Natural killer cell (primary cell): Measurements from ENCODE around the gene LAMTOR5. TPM values are rescaled to one million over a fixed set of nuclear protein-coding genes. Genes with fewer than 3 reads are reported as not detected.

Experiments used
- ATAC-seq, 3 donors: fragments of 150-1000 bp in 2 of 3; fragments of 200-7000 bp in 1 of 3; cut with Tn5 transposase; 1 replicate in 1 of 3; 2 replicates in 2 of 3; pipeline ENCODE4 v1.10.0; 2021; ENCODE audit warnings: mild to moderate bottlenecking in 2 of 3, moderate library complexity in 2 of 3
- DNase-seq, 2 donors: peaks; one replicate each; pipeline versions ENCODE4 v3.0.0 to v3.0.0-alpha.2; 2013 to 2021; ENCODE audit warnings: mixed read lengths in 1 of 2
- H3K27ac ChIP-seq: one replicate; pipeline ENCODE4 v1.5.1; 2013; ENCODE audit warnings: mild to moderate bottlenecking, low read length
- H3K27me3 ChIP-seq: one replicate; pipeline ENCODE4 v1.6.1; 2013; ENCODE audit warnings: low read length; ENCODE audit not compliant: control insufficient read depth, insufficient read depth
- H3K36me3 ChIP-seq: one replicate; pipeline ENCODE4 v1.6.1; 2013; ENCODE audit warnings: low read length; ENCODE audit not compliant: control insufficient read depth, insufficient read depth
- H3K4me1 ChIP-seq: one replicate; pipeline ENCODE4 v1.6.1; 2013; ENCODE audit warnings: low read length; ENCODE audit not compliant: control insufficient read depth, insufficient read depth
- H3K4me3 ChIP-seq: one replicate; pipeline ENCODE4 v1.5.1; 2013; ENCODE audit warnings: low read length
- H3K9me3 ChIP-seq: one replicate; pipeline ENCODE4 v1.6.1; 2013; ENCODE audit warnings: low read length; ENCODE audit not compliant: control insufficient read depth, insufficient read depth
- H3K27ac Mint-ChIP-seq, 2 donors: one replicate each; pipeline ENCODE4 v1.8.0; 2022; ENCODE audit warnings: mild to moderate bottlenecking in 2 of 2, mixed read lengths in 2 of 2, moderate library complexity in 1 of 2
- H3K27me3 Mint-ChIP-seq, 2 donors: one replicate each; pipeline ENCODE4 v1.8.0; 2022; ENCODE audit warnings: low read depth in 2 of 2, mixed read lengths in 2 of 2
- H3K36me3 Mint-ChIP-seq: one replicate; pipeline ENCODE4 v1.8.0; 2022; ENCODE audit warnings: mixed read lengths
- H3K4me1 Mint-ChIP-seq, 2 donors: one replicate each; pipeline ENCODE4 v1.8.0; 2022; ENCODE audit warnings: mixed read lengths in 2 of 2
- H3K4me3 Mint-ChIP-seq: one replicate; pipeline ENCODE4 v1.8.0; 2022; ENCODE audit warnings: mild to moderate bottlenecking, moderate library complexity, mixed read lengths
- H3K9me3 Mint-ChIP-seq, 2 donors: one replicate each; pipeline ENCODE4 v1.8.0; 2022; ENCODE audit warnings: mixed read lengths in 2 of 2
- WGBS: methylation state at CpG from one replicate; pipeline ENCODE4 v1.1.7; 2013; ENCODE audit warnings: missing lambda C conversion rate; ENCODE audit not compliant: insufficient coverage; 5-methylcytosine and 5-hydroxymethylcytosine counted together
- intact Hi-C: fragments of 100-400 bp; cut with micrococcal nuclease; formaldehyde crosslinking; loops from one replicate; pipeline ENCODE4 v1.14.2; 2022
- total RNA-seq, 4 donors: library from RNA; stranded (reverse); fragments of 120-200 nt in 1 of 4; gene quantifications; one replicate each; pipeline versions ENCODE4 v1.2.3 to v1.2.4, GENCODE V29; 2013 to 2022
- TF ChIP-seq, protein P1 (sequence below): fragments of 200-600 bp; IDR thresholded peaks from one replicate; pipeline ENCODE4 v1.8.0; 2022; ENCODE audit warnings: antibody characterized with exemption

LAMTOR5 gene
- total RNA-seq, 3 donors from 2014 or later (not counting 1 experiment from before 2014, with no cell fraction given): 86.1 to 102 (median 90.4) TPM

DNA sequence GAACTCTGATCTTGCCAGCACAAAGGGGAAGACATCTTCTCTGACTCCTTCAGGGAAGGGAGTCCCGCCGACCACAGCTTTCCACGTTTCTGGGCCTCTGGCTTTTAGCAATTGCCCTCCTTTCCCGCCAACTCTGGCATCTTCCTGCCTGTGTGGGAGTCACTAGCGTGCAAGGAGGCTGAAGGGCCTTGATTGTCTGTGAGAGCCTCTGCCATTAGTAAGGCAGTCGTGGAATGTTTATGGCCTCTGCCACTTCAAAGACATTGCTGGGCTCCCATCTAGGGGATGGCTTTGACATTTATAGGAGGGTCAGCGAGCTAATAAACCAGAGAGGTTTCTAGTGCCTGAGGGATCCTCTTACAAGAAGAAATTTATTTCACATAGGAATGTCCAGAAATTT, 29.1 kb upstream of the LAMTOR5 start:
- no peak for ATAC-seq

DNA sequence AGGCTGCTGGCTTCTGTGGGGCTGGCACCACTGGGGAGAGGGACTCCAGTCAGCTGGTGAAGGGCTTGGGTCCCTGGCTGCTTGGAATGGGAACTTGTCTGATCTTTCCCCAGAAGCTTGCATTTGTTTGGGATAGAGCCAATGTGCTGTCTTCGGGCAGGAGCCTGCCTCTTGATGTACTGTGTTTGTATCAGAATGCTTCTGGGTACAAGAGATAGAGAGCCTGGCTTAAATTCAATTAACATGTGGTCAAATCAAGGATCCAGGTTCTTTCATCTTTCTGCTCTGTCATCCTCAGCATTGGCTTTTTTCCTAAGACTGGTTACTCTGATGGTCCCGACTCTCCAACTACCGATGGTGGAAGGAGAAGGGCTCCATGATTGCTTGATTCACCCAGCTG, 27.5 kb upstream of the LAMTOR5 start:
- 52% methylated on average over 3 of the region's 3 CpGs for WGBS
- intact Hi-C loops: no loop called here

More for the DNA sequence above, 29.1 kb upstream of the LAMTOR5 start:
- H3K9me3 ChIP-seq: no peaks in the 10 kb centered on the region
- intact Hi-C loops: no loop called here
- Mint-ChIP-seq H3K27ac (no peak overlapping the region), H3K36me3 (no peaks in the 10 kb centered on the region), H3K9me3 (no peaks in the 10 kb centered on the region), H3K27me3 (peaks cover 6 to 8% of the 10 kb centered on the region in 2 donors), H3K4me3 (no peak overlapping the region), H3K4me1 (no peaks in the 10 kb centered on the region)
- WGBS: 85% methylated on average over 7 of the region's 7 CpGs
- no peak overlapping the region for H3K4me3 ChIP-seq
- no peaks in the 10 kb centered on the region for H3K27me3 ChIP-seq
- H3K27ac ChIP-seq: no peak overlapping the region
- H3K4me1 ChIP-seq: no peaks in the 10 kb centered on the region
- DNase-seq: no peak
- TF ChIP-seq, protein P1, sequence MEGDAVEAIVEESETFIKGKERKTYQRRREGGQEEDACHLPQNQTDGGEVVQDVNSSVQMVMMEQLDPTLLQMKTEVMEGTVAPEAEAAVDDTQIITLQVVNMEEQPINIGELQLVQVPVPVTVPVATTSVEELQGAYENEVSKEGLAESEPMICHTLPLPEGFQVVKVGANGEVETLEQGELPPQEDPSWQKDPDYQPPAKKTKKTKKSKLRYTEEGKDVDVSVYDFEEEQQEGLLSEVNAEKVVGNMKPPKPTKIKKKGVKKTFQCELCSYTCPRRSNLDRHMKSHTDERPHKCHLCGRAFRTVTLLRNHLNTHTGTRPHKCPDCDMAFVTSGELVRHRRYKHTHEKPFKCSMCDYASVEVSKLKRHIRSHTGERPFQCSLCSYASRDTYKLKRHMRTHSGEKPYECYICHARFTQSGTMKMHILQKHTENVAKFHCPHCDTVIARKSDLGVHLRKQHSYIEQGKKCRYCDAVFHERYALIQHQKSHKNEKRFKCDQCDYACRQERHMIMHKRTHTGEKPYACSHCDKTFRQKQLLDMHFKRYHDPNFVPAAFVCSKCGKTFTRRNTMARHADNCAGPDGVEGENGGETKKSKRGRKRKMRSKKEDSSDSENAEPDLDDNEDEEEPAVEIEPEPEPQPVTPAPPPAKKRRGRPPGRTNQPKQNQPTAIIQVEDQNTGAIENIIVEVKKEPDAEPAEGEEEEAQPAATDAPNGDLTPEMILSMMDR: no peak
- H3K36me3 ChIP-seq: no peaks in the 10 kb centered on the region

DNA sequence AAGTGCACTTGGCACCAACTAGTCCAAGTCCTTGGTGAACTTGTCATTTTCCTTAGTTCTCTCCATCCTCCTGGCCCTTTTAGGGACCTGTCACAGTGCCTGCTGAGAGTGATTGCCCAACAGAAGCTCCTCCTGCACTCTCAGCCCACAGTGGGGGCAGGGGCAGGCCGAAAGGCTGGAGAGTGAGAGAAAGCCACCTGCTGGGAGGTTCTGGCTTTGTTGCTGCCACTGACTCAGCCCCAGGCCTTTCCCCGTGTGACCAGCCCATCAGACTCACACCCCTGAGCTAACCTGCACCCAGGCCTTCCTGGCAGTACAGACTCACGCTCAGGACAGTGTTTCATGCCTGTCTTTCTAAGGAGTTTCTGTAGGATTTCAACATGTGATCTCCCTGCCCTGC, 26.3 kb upstream of the LAMTOR5 start:
- Histone ChIP-seq H3K4me1 (no peaks in the 10 kb centered on the region), H3K4me3 (no peak overlapping the region), H3K9me3 (no peaks in the 10 kb centered on the region), H3K27me3 (no peaks in the 10 kb centered on the region), H3K27ac (no peak overlapping the region), H3K36me3 (no peaks in the 10 kb centered on the region)
- H3K4me3 Mint-ChIP-seq: no peak overlapping the region
- TF ChIP-seq, protein P1: no peak
- WGBS: 51% methylated on average over 3 of the region's 3 CpGs
- intact Hi-C loops: no loop called here
- no peaks in the 10 kb centered on the region for H3K36me3 Mint-ChIP-seq
- H3K27ac Mint-ChIP-seq: no peak overlapping the region
- ATAC-seq (peak in 1 of 3 donors; percentile 29), DNase-seq (no peak)
- peaks cover 13 to 14% of the 10 kb centered on the region in 2 donors for H3K27me3 Mint-ChIP-seq
- peaks cover 0 to 3% of the 10 kb centered on the region in 2 donors for H3K4me1 Mint-ChIP-seq
- H3K9me3 Mint-ChIP-seq: no peaks in the 10 kb centered on the region

More for the DNA sequence above, 27.5 kb upstream of the LAMTOR5 start:
- no peaks in the 10 kb centered on the region for H3K27me3 ChIP-seq
- TF ChIP-seq, protein P1: no peak
- H3K27ac ChIP-seq: no peak overlapping the region
- H3K4me1 Mint-ChIP-seq: peaks cover 0 to 3% of the 10 kb centered on the region in 2 donors
- no peaks in the 10 kb centered on the region for H3K9me3 Mint-ChIP-seq
- H3K27me3 Mint-ChIP-seq: peaks cover 13 to 14% of the 10 kb centered on the region in 2 donors
- DNase-seq: no peak
- no peak overlapping the region for H3K4me3 Mint-ChIP-seq
- H3K9me3 ChIP-seq: no peaks in the 10 kb centered on the region
- ATAC-seq: no peak
- no peaks in the 10 kb centered on the region for H3K4me1 ChIP-seq
- no peak overlapping the region for H3K4me3 ChIP-seq
- no peaks in the 10 kb centered on the region for H3K36me3 Mint-ChIP-seq
- H3K36me3 ChIP-seq: no peaks in the 10 kb centered on the region
- H3K27ac Mint-ChIP-seq: no peak overlapping the region

DNA sequence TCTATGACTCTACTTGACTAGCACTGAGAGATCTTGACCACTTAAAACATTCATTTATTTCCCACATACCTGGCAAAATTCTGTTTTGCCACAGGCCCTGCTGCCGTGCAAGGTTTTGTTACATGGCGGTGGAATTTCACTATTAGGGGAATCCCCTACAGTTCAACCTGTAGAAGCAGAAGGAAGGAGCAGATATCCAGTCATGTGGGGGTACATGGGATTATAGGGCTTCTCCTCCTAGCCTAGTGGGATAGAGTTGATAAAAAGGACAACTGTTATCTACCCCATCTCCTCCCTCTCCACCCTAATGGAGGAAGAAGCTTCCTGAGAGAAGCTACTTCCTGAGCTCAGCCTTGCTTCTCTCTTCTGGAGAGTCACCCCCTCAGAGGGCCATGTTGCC, 25.7 kb upstream of the LAMTOR5 start:
- no CpG with 5 or more reads among the region's 2 CpGs for WGBS
- TF ChIP-seq, protein P1: no peak

More for the DNA sequence above, 25.7 kb upstream of the LAMTOR5 start:
- ATAC-seq: no peak
- Histone ChIP-seq H3K27ac (no peak overlapping the region), H3K9me3 (no peaks in the 10 kb centered on the region), H3K4me1 (no peaks in the 10 kb centered on the region), H3K4me3 (no peak overlapping the region), H3K36me3 (no peaks in the 10 kb centered on the region), H3K27me3 (no peaks in the 10 kb centered on the region)
- H3K4me3 Mint-ChIP-seq: no peak overlapping the region
- H3K9me3 Mint-ChIP-seq: no peaks in the 10 kb centered on the region
- DNase-seq: no peak
- intact Hi-C loops: no loop called here
- H3K4me1 Mint-ChIP-seq: peaks cover 0 to 3% of the 10 kb centered on the region in 2 donors
- H3K36me3 Mint-ChIP-seq: no peaks in the 10 kb centered on the region
- peaks cover 13 to 14% of the 10 kb centered on the region in 2 donors for H3K27me3 Mint-ChIP-seq
- no peak overlapping the region for H3K27ac Mint-ChIP-seq
